HG02610 (cell line): ENCODE measurements around the gene CEP89.
"Not testable (repeated sequence)": the region's sequence is repeated elsewhere in the genome, so short reads cannot be mapped to it uniquely, and the experiment has no call there.

ENCODE experiments used
- ATAC-seq: cut with Tn5 transposase; IDR thresholded peaks from one replicate; pipeline ENCODE4 v1.9.1; 2021; ENCODE audit warnings: mild to moderate bottlenecking, moderate library complexity; ENCODE audit not compliant: unreplicated experiment

The CEP89 gene

DNA sequence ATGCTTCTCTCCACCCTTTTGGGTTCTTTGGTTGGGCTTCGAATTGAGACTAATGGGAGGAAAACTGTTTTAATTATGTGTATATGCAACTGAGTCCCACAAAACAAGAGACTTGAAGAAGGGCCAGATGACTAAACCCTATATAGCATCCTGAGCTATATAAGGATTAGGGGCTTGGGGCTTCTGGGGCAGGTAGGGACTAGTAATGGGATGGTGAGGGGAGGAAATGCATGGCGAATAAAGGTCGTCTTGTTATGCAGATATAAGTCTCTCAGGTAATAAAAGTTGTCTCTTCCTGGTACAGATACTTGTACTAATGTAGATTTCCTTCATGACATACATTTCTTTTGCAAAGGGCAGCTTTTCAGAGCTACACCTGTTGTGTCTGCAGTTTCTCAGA is 99.4 kb downstream of the CEP89 start:
- ATAC-seq, result no peak

DNA sequence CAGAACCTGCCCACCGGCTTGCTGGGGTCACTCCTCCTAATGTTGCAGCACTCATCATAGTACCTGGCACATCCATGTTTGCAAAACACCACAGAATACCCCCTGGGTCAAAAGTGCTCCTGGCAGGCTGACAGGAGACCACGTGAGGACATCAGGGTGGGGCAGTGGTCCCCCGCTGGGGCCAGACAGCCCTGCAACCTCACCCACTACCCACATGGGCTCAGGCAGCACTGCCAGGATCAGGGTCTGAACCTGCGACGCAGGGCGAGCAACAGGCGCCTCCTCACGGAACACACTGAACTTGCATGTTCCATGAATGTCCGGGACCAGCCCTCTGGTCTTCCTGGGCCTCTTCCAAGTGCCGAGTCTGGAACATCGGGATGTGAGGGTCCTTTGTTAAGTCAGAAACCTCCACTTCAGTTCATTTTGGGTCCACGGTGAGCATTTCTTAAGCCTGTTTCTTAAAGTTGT is 100.7 kb downstream of the CEP89 start:
- no peak for ATAC-seq

DNA sequence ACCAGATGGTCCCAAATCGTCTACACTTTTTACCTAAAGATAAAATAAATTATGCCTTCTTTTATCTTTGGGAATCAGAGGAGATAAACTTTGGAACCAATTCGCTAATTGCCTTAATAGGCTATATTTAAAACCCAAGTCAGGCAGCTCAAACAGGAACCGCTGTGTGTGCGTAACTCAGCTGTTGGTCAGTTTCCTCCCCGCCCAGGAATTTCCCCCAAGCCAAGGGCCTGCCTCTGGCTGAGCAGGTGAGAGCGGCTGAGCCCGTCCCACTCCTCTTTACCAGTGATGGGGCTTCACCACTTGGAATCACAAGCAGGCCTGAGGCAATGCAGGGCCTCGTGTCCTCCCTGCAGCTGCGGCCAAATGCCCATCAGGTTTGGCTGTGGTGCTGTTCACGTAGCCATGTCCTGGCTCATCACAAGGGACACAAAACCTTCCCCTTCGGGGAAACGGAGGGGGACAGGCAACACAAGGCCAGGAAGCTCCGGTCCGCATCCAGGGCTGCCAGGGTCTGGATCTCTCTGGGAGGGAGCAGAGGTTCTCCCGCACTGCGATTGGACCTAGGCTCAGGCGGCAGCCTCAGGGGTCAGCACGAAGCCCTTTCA is 101.7 kb downstream of the CEP89 start:
- no peak for ATAC-seq

DNA sequence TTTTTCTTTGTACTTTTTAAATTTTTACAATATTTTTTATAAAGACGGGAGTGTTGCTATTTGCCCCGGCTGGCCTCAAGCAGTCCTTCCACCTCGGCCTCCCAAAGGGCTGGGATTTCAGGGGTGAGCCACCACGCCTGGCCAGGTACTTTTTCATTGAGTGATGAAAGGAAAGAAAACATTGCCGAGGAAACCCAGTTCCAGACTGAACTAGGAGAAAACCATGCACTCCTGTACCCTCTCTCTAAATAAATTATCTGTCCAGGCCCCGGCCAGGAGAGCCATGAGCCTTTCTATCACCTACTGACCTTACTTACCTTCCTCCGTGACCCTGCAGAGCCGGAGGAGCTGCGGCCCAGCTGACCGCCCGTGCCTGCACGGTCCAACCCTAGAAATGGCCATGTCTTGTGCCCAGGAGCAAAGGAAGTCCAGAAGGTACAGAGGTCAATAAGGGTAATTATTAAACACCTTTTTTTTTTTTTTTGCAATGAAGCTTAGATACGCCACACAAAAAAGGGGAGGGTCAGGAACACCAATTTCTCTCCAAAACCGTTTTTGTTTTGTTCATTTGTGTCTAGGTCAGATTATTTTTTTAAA is 102.3 kb downstream of the CEP89 start, which contains the start of gene SLC7A9:
Gene SLC7A9, minus strand, starts transcription at position 399 of the 597 bp plus-strand sequence. CDS start 1,233 bp downstream, outside the sequence.
- ATAC-seq, result no peak

DNA sequence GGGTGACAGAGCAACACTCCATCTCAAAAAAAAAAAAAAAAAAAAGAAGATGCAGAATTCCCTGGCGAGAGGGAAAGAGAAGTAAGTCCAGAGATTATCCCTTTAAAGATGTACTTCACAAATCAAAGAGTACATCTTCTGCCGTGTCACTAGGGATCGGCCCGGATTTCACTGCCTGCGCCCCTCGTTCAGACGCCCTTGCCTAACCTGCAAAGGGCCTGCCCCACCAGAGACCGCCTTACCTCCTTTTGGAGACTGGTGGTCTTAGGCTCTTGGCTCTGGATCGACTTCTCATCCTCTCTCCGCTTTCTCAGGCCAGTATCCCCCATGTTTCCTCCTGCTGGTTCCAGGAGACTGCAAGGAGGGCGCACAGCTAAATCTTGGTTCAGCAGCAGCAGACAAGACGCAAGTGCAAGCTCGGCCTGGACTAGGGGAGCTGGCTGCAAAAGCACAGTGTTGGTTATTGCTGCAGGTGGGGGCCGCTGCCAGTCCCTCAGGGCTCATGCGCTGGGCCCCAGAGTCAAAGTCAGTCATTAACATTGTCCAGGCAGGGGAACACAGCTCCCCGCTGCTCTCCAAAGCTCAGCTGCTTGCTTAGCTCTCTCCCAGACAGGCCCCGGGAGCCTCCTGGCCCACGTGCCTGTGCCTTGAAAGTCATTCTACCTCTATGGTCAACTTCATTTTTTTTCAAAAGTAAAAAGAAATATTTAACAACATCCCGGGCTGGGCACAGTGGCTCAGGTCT is 103.4 kb downstream of the CEP89 start:
- ATAC-seq, result no peak

DNA sequence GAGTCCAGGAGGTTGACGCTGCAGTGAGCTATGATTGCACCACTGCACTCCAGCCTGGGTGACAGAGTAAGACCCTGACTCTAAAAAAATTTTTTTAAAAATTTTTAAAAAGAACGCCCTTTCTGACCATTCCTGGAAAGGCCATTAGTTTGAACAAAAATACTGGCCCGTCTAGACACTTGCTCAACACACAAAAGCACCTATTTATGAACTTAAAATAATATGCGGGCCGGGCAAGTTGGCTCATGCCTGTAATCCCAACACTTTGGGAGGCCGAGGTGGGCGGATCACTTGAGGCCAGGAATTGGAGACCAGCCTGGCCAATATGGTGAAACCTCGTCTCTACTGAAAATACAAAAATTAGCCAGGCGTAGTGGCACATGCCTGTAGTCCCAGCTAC is 104.3 kb downstream of the CEP89 start:
- not testable (repeated sequence) for ATAC-seq

DNA sequence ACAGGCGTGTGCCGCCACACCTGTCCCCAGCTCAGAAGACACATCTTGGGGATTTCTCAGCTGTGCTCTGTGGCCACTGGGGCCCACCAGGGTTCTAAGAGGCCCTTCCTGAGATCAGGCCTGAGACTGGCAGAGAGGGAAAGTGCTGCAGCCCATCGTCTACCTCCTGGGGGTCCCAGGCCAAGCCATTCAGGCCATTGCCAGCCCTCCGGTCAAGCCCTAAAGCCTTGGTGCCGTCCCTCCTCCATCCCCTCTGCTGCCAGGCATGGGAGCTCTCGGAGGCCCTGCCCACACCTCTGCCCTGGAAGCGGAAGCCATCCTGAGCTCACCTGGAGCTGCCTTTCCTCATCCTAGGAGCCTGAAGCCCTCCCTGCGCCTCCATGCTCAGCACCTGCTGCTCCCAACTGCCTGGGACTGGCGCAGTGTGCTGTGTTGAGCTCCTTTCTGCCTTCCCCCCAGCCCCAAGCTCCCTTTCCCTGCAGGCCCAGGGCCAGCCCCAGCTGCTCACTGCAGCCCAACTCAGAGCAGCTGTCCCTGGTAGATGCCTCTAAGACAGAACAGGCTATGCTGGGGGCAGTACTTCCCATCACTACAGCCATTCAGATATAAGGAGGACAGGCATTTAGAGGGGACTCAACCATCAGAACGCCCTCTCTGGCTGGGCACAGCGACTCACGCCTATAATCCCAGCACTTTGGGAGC is 105.0 kb downstream of the CEP89 start:
- ATAC-seq, result no peak

DNA sequence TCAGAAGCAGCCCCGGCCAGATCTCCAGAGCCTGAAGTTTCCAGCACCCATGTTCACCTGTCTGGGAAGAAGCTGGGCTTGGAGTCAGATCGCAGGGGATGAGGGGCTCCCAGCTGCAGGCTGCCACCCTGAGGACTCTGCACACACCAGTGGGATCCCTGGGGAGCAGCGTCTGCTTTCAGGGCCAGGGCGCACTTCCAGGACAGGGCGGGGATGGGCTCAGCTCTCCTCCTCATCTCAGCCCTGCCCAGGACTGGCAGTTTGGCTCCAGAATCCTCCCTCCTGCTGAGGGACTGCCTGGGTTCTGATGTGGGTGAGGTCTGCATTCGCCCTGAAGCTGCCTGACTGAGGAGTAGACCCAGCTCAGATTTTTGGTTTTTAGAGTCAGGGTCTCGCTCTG is 105.7 kb downstream of the CEP89 start:
- ATAC-seq, result no peak

DNA sequence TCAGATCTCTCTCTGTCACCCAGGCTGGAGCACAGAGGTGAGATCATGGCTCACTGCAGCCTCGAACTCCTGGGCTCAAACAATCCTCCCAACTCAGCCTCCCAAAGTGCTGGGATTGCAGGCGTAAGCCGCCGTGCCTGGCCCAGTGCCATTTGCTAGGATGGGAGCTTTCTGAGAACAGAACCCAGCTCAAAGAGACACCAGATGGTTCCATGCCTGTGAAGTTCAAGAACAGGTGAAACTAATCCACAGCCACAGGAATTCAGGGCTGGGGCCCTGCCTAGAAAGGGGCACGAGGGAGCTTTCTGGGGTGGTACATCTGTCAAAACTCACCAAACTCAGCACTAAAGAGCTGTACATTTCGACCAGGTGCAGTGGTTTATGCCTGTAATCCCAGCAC is 106.4 kb downstream of the CEP89 start:
- no peak for ATAC-seq

DNA sequence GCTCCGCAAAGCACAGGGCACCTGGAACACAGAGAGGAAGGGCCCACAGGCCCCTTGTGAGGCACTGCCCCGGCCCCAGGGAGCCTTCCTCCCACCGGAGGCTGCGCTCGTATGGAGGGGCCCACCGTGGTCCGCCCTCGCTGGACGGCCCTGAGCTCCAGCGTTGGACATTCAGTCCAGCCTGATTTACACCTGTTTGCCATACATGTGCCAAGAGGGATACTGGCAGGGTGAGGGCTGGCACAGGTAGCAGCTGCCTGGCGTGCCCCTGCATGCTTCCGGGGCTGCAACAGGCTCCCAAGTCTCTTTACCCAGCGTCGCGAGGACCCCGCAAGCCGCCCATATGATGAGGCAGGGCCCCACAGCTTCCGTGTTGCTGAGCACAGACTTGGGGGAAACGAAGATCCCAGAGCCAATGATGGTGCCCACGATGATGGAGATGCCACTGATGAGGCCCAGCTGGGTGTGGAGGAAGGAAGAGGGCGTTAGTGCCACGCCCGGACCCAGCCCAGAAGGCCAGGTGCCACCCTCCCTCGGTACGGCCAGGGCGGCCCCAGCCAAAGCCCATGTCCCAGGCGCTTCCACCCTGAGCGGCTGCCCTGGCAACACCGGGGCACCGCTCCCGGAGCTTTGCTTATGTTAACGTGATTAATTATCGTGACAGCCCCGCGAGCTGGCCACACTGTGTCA is 107.3 kb downstream of the CEP89 start:
- no peak for ATAC-seq

DNA sequence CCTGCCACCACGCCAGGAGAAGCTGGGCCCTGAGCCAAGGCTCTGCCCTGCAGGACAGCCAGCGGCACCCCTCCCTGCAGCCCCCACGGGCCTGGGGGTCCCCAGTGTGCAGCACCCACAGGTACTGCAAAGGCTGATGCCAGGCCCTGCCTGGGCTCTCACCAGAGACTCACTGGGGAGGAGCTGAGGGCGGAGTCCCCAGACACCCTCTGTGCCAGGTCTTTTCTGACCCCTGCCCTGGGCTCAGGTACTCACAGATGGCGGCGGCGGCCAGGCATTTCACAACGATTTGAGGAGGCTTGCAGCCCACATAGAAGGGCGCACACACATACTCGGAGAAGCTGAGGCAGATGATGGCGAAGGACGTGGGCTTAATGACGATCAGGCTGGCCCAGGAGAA is 107.9 kb downstream of the CEP89 start:
- no peak for ATAC-seq

DNA sequence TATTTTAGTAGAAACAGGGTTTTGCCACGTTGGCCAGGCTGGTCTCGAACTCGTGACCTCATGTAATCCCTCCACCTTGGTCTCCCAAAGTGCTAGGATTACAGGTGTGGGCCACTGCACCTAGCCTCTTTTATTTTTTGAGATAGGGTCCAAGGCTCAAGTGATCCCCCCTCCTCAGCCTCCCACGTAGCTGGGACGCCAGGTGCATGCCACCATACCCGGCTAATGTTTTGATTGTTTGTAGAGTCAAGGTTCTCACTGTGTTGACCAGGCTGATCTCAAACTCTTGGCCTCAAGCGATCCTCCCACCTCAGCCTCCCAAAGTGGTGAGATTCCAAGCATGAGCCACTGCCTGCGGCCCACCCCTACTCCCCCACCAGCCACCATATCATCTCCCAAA is 108.5 kb downstream of the CEP89 start:
- ATAC-seq, result no peak

DNA sequence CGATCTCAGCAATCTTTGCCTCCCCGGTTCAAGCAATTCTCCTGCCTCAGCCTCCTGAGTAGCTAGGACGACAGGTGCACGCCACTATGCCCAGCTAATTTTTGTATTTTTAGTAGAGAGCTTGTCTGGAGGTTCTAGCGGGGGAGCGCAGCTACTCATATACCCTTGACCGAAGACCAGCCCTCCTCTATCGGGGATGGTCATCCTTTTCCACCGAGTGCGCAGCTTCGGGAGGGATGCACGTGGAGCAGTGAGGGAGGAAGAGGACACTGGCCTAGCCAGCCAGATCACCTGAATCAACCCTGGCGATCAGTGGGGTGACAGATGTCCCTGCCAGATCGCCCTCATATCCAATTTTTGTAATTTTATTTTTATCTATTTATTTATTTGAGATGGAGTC is 109.0 kb downstream of the CEP89 start:
- ATAC-seq, result no peak

DNA sequence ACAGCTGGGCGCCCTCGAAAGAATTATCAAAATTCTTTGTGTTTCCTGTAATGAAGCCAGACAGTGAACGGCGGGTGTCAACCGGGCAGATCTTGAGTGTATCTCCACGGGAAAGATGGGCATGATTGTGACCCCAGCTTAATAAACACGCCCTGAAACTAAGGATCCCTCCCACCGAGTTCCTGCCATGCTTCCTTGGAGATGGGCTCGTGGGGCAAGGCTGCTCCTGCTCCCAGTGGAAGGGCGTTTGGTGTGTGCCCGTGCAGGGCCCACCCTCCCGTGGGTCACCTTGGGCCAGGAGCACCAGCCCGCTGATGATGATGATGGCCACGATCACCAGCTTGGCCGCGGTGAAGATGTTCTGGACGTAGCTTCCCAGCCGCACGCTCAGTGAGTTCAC is 109.6 kb downstream of the CEP89 start:
- no peak for ATAC-seq

DNA sequence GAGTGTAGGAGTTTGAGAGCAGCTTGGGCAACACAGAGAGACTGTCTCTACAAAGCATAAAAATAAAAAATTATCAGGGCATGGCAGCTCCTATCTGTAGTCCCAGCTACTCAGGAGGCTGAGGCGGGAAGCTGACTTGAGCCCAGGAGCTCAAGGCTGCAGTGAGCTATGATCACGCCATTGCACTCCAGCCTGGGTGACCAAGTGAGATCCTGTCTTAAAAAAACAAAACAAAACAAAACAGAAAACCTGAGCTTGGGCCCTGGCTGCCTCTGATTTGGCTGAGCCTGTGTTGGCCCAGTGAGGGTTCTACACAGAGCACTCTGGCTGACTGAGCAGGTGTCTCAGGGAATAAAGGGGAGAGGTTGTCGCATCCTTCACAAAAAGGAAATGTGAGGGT is 110.2 kb downstream of the CEP89 start:
- ATAC-seq, result no peak

DNA sequence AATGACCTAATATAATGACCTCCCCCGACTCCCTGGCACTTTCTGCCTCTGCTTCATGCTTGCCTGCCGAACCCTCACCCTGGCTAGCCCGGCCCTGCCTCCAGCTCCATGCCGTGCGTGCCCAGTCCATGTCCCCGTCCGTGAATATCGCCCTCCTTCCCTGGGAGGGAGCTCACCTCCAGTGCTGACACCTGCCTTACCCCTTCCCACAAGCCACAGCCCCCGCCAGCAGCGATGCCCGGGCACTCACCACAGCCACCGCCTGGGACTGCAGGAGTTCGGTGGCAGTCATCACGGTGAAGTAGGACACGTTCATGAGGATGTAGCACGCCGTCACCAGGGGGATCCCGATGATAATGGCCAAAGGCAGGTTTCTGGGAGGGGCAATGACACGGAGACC is 112.2 kb downstream of the CEP89 start:
- no peak for ATAC-seq

DNA sequence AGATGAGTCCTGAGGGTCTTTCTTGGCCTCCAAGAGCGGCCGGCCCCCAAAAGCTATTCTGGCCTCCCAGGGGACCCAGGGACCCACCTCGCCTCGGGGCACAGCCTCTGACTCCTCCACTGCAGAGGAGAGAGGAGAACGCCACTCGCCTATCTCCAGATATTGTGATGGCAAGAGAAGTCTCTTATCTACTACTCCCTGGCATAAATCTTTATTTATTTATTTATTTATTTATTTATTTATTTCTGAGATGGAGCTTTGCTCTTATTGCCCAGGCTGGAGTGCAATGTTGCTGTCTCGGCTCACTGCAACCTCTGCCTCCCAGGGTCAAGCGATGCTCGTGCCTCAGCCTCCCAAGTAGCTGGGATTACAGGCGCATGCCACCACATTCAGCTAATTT is 113.2 kb downstream of the CEP89 start:
- no peak for ATAC-seq

DNA sequence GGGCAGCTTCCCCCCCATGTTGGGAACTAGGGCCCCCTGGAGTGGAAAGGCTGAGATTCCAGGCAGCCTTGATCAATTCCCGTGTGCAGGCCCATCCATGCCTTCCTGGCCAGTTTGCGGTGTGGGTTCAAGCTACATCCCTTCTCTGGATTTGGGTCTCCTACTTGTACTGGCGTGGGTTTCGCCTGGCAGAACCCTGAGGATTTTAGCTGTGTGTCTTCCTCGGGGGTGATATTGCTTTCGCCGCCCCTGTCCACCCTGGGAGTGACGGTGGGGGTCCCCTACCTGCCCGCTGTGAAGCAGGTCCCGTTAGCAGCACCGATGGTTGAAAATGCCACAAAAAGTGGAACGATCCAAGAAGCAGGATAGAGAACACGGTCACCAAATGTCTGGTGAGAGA is 113.6 kb downstream of the CEP89 start:
- ATAC-seq, result no peak

DNA sequence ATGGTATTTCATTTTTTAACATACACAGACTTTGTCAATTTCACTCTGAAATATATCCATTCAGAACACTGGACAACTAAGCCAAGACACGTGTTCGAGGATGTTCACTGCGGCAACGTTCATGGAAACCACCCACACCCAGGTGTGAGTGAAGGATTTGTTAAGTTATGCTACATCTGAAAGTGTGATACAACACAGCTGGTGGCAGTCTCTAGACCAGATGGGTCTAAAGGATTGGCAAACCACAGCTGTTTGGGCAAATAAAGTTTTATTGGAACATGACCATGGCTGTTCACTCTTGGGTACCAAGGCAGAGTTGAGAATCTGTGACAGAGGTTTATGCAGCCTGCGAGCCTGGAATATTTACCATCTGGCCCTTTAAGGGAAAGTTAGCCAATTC is 114.2 kb downstream of the CEP89 start:
- ATAC-seq, result no peak

DNA sequence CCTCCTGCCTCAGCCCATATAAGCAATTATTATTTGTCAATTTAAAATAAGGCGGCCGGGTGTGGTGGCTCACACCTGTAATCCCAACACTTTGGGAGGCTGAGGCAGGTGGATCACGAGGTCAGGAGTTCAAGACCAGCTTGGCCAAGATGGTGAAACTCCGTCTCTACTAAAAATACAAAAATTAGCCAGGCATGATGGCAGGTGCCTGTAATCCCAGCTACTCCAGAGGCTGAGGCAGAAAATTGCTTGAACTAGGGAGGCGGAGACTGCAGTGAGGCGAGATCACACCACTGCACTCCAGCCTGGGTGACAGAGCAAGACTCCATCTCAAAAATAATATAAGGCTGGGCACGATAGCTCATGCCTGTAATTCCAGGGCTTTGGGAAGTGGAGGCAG is 114.9 kb downstream of the CEP89 start:
- ATAC-seq, result not testable (repeated sequence)

DNA sequence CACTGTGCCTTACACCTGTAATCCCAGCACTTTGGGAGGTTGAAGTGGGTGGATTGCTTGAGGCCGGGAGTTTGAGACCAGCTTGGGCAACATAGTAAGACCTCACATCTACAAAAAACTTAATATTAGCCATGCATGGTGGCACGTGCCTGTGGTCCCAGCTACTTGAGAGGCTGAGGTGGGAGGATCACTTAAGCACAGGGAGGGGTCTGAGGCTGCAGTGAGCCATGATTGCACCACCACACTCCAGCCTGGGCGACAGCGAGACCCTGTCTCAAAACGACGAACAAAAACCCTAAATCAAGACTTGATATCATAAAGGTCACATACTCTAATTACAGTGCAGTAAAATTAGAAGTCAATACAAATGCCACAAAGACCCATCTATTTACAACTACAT is 119.5 kb downstream of the CEP89 start:
- ATAC-seq, result no peak
